ENCODE data around the gene TMEM233. TPM values are rescaled to one million over a fixed set of nuclear protein-coding genes. Genes with fewer than 3 reads are reported as not detected.

The TMEM233 gene
- total RNA-seq, 1 donor from 2014 or later, result 0.25 TPM

DNA sequence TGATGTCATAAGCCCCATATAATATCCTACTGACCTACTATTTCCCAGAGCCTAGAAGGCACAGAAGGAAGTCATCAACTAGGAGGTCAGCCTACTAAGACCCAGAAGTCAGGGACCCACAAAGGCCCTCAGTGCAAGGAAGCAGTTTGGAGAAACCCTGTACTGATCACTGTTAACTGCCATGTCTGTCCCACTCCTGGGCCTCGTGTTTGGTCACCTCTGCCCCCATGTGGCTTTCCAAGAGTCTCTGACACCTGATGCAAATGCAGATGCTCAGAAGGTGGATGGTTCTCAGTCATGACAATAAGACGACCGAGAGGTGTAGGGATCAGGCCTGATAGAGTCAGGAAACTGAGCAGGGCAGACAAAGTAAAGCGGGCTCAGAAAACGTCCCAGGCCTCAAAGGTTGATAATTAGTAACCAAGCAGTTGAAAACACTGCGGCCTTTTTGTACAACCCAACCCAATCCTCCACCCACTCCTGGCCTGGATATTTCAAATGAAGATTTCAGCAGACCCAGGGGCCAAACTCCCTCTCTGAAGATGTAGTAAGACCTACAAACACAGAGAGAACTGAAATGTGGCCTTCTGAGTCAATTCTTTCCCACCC, 97.7 kb downstream of the TMEM233 start:
- no peak for ATAC-seq
- intact Hi-C loops (cut with micrococcal nuclease), result no loop called here
- no peak for DNase-seq

DNA sequence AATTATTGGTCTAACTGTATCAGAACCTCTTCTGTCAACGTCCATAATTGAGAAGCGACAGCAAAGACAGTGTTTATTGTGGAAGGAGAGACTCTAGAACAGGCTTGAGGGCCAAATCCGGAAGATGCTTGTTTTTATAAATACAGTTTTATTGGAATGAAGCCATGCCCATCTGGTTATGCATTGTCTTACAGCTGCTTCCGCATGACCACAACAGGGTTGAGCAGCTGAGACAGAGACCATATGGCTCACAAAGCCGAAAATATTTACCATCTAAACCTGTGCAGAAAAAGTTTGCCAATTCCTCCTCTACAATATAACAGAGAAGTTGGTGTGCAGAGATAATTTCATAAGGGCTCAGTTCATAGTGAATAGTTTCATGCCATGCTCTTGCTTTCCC, 98.8 kb downstream of the TMEM233 start:
- intact Hi-C loops (cut with micrococcal nuclease), result no loop called here
- ATAC-seq (no peak), DNase-seq (no peak)

Other genes starting within 250 kb of the TMEM233 start
- gene PRKAB1, start 74.4 kb downstream of the TMEM233 start, total RNA-seq, result 12.1 TPM